Fibroblast of mammary gland (primary cell): ENCODE results near the gene FBXO41.

ENCODE experiments used
- DNase-seq: peaks from one replicate; pipeline ENCODE4 v3.0.0-alpha.2; 2010; ENCODE audit warnings: low read depth
- H3K4me3 ChIP-seq: 2 replicates; pipeline ENCODE4 v1.5.1; 2011; ENCODE audit warnings: low read depth, mild to moderate bottlenecking, low read length, moderate library complexity; ENCODE audit not compliant: control insufficient read depth
- TF ChIP-seq, protein P1 (sequence below): conservative IDR thresholded peaks from 2 replicates; pipeline ENCODE4 v1.5.1; 2011; ENCODE audit warnings: low read depth, low read length, inconsistent platforms; ENCODE audit not compliant: control insufficient read depth, insufficient read depth

Gene FBXO41

GRCh38 chr2:73257425-73258125 lies 26.7 kb downstream of the FBXO41 start:
- TF ChIP-seq, protein P1, sequence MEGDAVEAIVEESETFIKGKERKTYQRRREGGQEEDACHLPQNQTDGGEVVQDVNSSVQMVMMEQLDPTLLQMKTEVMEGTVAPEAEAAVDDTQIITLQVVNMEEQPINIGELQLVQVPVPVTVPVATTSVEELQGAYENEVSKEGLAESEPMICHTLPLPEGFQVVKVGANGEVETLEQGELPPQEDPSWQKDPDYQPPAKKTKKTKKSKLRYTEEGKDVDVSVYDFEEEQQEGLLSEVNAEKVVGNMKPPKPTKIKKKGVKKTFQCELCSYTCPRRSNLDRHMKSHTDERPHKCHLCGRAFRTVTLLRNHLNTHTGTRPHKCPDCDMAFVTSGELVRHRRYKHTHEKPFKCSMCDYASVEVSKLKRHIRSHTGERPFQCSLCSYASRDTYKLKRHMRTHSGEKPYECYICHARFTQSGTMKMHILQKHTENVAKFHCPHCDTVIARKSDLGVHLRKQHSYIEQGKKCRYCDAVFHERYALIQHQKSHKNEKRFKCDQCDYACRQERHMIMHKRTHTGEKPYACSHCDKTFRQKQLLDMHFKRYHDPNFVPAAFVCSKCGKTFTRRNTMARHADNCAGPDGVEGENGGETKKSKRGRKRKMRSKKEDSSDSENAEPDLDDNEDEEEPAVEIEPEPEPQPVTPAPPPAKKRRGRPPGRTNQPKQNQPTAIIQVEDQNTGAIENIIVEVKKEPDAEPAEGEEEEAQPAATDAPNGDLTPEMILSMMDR: no peak
- H3K4me3 ChIP-seq: no peak overlapping the region
- no peak for DNase-seq

GRCh38 chr2:73257021-73257420 lies 27.3 kb downstream of the FBXO41 start:
- TF ChIP-seq, protein P1: no peak
- no peak overlapping the region for H3K4me3 ChIP-seq
- DNase-seq: no peak

DNA sequence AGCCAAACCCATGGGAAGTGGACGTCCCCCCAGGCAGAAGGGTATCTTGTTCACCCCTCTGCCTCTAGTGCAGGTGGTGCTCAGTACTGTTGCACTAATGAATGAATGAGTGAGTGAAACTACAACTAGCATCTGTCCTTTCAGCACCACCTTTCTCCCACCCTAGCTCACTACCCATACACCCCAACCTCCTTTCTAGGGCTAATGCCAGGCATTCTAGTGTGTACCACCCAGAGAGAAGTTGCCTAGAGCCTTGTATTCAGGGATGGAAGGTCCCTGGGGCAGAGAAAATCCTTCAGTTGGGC lies 27.7 kb downstream of the FBXO41 start:
- no peak overlapping the region for H3K4me3 ChIP-seq
- no peak for DNase-seq
- TF ChIP-seq, protein P1: no peak

DNA sequence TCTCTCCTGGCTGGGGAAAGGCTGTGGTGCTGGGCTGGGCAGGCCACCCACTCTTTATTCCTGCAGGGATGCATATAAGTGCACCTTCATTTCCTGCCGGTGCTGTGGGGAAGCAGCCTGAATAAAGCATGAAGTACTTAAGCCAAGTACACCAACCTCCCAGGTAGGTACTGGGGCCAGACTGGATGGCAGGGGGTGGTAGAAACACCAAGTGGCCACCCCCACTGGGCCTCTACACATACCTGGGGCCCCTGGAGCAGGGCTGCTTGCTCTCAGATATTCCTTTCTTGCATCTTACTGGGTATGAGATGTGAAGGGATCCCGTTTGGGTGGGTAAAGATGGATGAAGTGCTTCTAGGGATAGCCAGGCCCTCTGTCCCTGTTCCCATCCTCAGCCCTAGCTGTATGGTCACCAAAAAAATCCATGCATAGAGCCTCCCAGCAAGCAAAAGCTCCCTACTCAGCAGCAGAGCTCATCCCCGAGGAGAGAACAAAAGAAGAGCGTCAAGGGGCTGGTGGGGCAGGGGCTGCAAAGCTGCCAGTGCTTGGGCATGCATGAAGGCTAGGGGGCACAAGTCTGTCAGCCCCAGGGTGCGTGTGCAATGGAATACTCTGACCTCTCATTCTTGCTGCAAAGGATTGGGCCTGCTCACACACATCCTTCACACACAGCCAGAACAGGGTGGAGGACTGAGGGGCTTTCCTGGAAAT lies 28.2 kb downstream of the FBXO41 start:
- DNase-seq: no peak
- TF ChIP-seq, protein P1: no peak
- no peak overlapping the region for H3K4me3 ChIP-seq

DNA sequence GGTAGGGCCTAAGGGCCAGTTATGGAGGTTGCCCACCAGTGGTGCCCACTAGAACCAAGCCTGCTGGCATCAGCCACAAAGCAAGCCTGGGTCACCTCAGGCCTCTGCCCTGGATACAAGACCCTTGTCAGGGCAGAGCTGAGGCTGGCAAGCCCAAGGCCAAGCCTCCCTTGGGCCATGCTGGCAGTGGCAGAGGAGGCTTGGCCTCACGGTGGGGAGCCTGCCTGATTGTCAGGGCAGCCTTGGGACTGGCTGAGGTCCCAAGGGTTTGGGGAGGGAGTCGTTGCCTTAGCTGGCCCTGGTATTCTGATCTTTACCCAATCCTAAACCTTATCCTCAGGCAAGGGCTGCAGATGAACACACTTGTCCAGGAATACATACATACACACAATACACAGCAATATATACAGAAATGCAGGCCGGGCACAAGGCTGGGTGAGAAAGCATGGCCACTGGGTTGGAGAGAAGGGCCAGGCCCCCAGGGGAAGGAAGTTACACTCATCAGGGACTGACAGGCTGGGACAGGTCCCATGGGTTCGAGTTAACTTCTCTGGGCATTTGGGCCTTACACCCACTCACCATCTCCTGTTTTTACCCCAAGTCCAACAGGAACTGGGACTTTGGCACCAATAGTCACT lies 29.2 kb downstream of the FBXO41 start:
- DNase-seq: no peak
- TF ChIP-seq, protein P1: no peak
- H3K4me3 ChIP-seq: no peak overlapping the region

GRCh38 chr2:73254343-73255006 lies 29.8 kb downstream of the FBXO41 start:
- no peak for DNase-seq
- H3K4me3 ChIP-seq: no peak overlapping the region
- TF ChIP-seq, protein P1: no peak
